NCI-H1930 (cell line): ENCODE data around the gene C1orf174.

Experiments
- DNase-seq, 2 experiments: peaks; one replicate each; lab custom pipeline; 2025; lab: John Stamatoyannopoulos, UW

C1orf174 gene

GRCh38 chr1:3869751-3870301 lies 30.2 kb downstream of the C1orf174 start:
- no peak for DNase-seq

DNA sequence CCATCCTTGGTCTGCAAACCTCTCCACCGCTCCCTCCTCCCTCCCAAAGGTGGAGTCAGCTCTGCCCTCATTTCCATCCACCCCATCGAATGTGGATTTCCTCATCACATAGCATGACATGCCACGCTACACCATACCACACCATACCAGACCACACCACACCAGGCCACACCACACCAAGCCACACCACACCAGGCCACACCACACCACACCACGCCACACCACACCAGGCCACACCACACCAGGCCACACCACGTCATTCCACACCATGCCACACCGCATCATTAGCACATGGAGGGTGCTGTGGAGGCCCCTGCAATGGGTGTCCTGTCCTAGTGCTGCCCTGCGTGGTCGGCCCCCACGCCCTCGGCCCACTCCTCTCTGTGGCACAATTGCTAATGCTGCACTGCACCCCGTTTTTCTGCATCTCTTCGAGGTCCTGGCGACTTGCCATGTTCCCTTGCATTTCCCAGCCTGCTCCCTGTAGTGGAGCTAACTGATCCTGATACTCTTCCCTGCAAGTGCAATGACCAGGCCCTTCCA lies 31.5 kb downstream of the C1orf174 start:
- DNase-seq, result no peak

DNA sequence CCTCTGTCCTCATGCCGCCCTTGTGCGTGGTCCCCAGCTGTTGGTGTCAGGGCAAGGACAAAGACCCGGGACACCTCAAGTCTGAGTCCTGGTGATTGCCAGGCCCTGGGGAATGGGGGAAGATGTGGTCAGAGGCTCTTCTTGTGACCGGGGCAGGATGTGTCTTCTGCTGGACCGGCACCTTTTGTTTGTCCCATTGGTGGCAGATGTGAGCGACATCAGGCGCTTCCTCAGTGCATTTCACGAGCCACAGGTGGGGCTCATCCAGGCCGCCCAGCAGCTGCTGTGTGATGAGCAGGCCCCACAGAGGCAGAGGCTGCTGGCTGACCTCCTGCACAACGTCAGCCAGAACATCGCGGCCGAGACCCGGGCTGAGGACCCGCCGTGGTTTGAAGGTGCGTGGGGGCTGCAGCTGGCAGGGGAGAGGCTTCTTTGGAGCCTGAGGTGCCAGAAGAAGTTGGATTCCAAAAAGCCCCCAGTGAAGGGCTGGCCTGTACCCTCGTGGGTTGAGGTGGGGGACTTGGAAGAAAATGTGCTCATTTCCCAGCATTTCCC lies 34.4 kb downstream of the C1orf174 start:
- no peak for DNase-seq

GRCh38 chr1:3864884-3865283 lies 35.2 kb downstream of the C1orf174 start:
- no peak for DNase-seq

DNA sequence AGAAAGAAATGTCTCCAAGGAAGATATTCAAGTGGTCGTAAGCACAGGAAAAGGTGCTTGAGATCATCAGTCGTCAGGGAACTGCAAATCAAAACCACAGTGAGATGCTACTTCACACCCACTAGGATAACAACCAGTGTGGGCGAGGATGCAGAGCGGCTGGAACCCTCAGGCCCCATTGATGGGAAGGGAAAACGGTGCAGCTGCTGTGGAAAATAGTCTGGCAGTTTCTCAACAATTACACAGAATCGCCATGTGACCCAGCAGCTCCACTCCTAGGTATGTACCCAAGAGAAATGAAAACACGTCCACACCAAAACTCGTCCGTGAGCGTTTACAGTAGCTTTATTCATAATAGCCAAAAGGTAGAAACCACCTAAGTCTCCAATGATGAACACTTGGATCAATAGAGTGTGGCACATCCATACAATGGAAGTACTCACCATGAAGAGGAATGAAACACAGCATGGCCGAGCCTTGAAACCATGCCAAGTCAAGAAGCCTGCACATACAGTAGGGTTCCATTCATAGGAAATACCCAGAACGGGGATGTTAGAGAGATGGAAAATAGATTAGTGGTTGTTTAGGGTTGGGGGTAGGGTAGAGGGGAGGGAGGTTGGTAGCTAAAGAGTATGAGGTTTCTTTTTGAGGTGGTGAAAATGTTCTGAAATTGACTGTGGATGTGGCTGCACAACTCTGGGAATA lies 36.7 kb downstream of the C1orf174 start:
- no peak for DNase-seq

DNA sequence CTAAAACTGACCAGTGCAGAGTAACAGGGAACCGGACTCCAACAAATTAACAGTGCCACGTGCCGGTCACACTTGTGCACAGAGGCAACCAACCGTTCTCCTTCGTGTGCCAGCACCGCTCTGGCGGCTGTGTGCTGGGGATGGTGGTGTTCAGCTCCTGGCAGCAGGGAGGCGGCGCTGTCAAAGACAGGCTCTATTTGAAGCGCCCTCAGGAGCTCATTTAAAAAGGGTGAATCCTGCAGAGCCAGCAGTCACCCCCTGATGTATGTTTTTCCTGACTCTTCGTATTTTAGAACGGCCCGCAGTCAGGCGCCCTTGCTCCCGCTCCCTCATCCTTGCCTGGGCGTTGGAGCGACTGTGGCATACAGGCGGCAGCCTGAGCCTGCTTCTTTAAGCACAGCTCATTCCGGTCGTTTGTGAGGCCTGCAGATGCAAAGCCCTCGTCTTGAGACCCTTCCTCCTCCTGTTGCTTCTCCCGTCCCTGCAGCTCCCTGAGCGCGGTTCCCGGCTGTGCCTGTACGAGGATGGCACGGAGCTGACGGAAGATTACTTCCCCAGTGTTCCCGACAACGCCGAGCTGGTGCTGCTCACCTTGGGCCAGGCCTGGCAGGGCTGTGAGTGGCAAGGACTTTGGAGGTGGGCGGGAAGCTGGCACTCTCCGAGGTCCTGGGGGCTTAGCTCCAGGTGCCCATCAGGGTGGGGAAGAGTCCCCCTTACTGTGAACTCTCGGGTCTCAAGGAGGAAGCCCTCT lies 41.7 kb downstream of the C1orf174 start:
- DNase-seq, result no peak

DNA sequence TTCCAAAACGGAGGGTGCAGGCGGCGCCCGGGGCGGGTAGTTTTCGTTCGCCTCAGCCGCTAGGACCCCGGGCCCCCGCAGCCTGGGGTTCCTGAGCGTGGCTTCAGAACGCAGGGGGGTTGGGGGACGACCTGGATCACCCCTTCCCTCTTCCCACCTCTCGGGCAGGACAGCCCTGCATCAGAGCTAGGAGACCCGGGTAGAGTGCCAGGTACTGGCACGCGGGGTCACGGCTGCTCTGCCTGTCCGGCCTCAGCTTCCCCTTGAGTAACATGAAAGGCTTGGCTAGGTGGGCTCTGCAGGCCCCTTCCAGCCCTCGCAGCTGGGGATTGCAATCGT lies 42.3 kb downstream of the C1orf174 start:
- no peak for DNase-seq

DNA sequence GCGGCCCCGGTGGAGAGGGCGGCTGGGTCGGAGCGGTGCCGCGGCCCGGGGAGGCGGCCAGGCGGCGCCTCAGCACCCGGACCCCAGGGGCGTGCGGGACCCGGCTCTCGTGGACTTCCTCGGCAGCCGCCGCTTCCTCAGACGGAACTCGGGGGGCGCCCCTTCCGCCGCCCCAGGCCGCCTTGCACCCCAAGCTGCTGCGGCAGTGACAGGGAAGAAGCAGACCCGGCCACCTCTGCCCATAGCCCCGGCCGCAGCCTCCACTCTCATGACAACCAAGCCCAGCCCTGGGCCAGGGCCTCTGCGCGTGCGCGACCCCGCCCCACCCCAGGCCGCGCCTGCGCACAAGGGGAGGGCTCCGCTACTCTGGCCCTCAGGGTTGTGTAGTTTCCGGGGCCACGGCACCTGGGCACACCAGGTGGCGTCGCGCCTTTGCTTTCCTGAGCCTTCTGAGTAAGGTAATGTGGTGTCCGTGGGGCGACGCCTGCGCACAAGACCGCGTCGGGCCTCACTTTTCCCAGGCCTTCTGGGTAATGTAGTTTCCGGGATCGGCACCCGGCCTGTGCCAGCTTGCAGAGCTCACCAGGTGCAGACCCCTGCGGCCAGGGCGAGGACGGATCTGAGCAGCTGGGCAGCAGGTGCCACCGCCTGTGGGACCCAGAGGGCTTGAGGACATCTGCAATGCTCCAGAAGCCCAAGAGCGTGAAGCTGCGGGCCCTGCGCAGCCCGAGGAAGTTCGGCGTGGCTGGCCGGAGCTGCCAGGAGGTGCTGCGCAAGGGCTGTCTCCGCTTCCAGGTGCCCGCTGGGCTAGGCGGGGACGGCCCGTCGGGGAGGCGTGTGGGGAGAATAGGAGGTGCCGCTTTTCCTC lies 42.9 kb downstream of the C1orf174 start, which contains the start of the genes CEP104 and DFFB:
TSS of gene CEP104 (minus strand) at position 289 of the 868 bp plus-strand sequence. CDS start 4,804 bp downstream, outside the sequence.
TSS of gene DFFB (plus strand) at position 554 of the 868 bp plus-strand sequence. CDS start at position 682, 128 bp downstream.
- DNase-seq, result peak; percentile 96

DNA sequence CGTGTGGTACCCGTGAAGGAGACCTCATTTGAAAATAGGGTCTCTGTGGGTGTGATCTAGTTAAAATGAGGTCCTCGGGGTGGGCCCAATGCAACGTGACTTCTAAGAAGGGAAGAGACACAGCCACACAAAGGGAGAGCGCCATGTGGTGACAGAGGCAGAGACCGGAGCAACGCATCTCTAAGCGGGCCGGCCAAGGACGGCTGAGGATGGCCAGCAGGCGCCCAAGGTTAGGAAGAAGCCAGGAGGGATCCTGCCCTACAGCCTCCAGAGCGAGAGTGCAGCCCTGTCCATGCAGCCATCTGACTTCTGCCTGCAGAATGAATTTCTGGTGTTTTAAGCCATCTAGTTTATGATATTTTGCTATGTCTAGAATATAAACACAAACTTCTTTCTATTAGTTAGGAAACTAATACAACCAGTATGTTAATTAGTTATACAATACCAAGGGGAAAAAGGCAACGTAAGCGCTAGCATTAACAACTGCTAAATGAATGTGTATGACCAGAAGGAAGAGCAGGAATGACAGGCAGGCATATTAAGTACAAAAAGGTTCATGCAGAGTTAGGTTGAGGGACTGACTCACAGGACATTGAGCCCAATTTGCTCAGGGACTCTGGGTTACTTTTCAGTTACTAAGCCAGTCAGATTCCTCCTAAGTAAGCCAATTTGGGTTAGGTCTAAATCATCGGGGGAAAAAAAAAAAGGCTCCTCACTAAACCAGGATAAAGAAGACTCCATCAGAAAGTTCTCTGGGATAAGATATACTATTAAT lies 47.2 kb downstream of the C1orf174 start:
- no peak for DNase-seq

DNA sequence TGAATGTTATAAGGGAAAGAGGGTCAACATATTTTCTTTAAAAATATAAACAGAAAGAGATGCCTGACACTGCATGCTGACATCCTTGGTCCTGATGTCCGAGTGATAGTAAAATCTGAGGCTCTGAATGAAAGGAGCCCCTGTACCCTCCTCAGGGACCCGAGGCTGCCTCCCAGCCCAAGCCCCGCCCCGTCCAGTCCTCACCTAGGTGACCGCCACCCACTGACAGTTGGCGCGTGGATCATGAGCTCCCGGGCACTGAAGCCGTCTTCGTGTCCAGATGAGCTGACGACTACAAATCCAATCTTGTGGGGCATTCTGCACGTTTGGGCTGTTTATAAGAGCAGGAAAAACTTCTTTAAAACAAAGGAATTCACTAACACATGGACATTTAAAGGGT lies 48.0 kb downstream of the C1orf174 start:
- no peak for DNase-seq

DNA sequence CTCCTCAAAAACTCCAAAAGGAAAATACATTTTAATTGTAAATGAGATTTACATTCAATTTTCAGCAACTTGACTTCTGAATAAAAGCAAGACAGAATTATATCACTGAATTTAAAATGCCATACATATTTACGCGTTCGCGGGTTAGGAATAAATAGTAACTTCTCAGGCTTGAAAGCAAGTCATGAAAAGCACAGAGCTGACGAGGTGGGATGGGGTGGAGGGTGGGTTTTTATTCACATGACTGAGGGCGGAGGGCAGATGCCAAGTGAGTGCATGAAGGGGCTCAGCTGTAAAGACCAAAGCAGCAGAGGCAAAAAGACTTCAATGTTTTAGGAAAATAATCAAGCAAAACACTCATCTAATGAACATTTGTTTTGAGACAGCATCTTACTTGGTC lies 48.8 kb downstream of the C1orf174 start:
- DNase-seq, result no peak

DNA sequence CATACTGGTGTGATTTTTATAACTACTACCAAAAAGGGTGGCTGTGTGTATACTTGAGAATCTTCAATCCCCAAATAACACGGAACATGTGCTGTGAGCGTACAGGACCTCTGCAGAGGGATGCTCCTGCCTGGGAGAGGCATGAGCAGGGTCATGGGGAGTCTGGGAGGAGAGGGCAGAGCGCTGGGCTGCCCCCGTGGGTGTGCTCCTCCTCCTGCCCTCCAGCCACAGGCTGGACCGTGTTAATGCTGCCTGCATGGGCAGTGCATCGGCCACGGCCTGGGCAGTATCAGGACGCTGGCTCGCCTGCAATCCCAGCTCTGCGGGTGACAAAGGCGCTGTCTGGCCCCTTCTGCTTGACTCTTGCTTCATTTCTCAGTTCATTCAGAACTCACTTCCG lies 49.2 kb downstream of the C1orf174 start:
- DNase-seq, result no peak

- no peak for DNase-seq
Measured at GRCh38 chr1:3847081-3847480, 53.0 kb downstream of the C1orf174 start.

GRCh38 chr1:3846541-3846940 lies 53.5 kb downstream of the C1orf174 start:
- DNase-seq, result no peak

- no peak for DNase-seq
Measured at GRCh38 chr1:3842912-3843311, 57.2 kb downstream of the C1orf174 start.

GRCh38 chr1:3841491-3841890 lies 58.6 kb downstream of the C1orf174 start:
- no peak for DNase-seq
